Measurements from ENCODE around the gene SPATA31E1. TPM values are rescaled to one million over a fixed set of nuclear protein-coding genes. Genes with fewer than 3 reads are reported as not detected.

SPATA31E1 gene
- total RNA-seq, 1 experiment from 2014 or later: not detected

DNA sequence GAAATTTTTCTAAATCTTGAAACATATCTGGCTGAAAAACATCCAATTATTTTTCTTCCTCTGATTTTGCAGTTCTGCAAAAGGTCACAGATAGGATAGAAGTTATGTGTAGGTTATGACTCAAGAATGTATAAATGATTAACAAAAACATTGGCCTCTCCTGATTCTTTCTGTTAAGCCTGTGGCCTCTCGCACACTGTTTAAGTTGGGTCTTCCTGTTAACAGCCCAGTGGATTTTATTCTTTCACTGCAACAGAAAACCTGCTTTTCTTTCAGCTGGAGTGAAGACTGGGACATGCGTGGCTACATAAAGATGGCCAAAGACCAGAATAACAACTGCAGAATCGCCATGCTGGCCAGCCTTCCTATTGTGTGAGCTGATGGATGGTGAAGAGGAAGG, 17.1 kb upstream of the SPATA31E1 start:
- ChIA-PET CTCF (no interaction called here), POLR2A (ENCODE audit: low non-redundant PET) (no interaction called here)
- no peak overlapping the region for H3K27ac ChIP-seq (ENCODE audit: low read depth, low read length, poor library complexity, severe bottlenecking)

DNA sequence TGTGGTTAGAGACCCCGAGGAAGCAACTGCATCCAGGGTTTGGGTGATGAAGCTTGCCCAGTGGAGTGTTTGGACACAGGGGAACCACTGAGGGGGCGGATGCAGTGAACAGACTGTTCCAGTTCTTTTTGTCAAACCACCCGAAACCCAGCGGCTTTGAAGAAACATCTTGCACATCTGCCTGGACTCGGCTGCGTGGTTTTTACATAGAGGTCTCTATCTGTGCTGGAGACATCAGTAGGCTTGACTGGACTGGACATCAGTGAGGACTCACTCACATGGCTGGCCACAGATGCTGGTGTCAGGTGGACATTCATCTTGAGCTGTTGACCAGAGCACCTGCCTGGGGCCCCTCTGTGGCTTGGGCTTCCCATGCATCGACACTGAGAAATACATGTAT, 15.3 kb upstream of the SPATA31E1 start:
- no TSS peak for BruUV-seq (replicated peaks)
- no peak for TF ChIP-seq EZH2 (IDR thresholded peaks at IDR 0.05; ENCODE audit: borderline replicate concordance, low read depth, low read length, poor library complexity, severe bottlenecking)
- TF ChIP-seq, protein P1, sequence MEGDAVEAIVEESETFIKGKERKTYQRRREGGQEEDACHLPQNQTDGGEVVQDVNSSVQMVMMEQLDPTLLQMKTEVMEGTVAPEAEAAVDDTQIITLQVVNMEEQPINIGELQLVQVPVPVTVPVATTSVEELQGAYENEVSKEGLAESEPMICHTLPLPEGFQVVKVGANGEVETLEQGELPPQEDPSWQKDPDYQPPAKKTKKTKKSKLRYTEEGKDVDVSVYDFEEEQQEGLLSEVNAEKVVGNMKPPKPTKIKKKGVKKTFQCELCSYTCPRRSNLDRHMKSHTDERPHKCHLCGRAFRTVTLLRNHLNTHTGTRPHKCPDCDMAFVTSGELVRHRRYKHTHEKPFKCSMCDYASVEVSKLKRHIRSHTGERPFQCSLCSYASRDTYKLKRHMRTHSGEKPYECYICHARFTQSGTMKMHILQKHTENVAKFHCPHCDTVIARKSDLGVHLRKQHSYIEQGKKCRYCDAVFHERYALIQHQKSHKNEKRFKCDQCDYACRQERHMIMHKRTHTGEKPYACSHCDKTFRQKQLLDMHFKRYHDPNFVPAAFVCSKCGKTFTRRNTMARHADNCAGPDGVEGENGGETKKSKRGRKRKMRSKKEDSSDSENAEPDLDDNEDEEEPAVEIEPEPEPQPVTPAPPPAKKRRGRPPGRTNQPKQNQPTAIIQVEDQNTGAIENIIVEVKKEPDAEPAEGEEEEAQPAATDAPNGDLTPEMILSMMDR (conservative IDR thresholded peaks at IDR 0.05; ENCODE audit: low read depth, low read length): no peak
- Histone ChIP-seq H3K27me3 (replicated peaks; ENCODE audit: insufficient read depth, low read depth, low read length, poor library complexity) (peaks cover 30% of the 10 kb centered on the region), H3K36me3 (ENCODE audit: insufficient read depth, low read length, poor library complexity, severe bottlenecking) (no peaks in the 10 kb centered on the region), H3K4me1 (ENCODE audit: insufficient read depth, low read length, poor library complexity, severe bottlenecking) (no peaks in the 10 kb centered on the region), H3K9me3 (ENCODE audit: low read depth, low read length, poor library complexity, severe bottlenecking) (no peaks in the 10 kb centered on the region), H3K4me3 (ENCODE audit: low read depth, low read length, poor library complexity, severe bottlenecking) (no peak overlapping the region), H3K27ac (ENCODE audit: low read depth, low read length, poor library complexity, severe bottlenecking) (no peak overlapping the region)
- ChIA-PET CTCF (no interaction called here), POLR2A (ENCODE audit: low non-redundant PET) (no interaction called here)
- DNase-seq (ENCODE audit: low spot score): no peak
- intact Hi-C loops (cut with micrococcal nuclease; ENCODE audit: unreplicated experiment): no loop called here

More for the DNA sequence above, 17.1 kb upstream of the SPATA31E1 start:
- intact Hi-C loops (cut with micrococcal nuclease; ENCODE audit: unreplicated experiment): no loop called here
- Histone ChIP-seq H3K9me3 (ENCODE audit: low read depth, low read length, poor library complexity, severe bottlenecking) (peaks cover 8% of the 10 kb centered on the region), H3K27me3 (replicated peaks; ENCODE audit: insufficient read depth, low read depth, low read length, poor library complexity) (peaks cover 30% of the 10 kb centered on the region), H3K4me3 (ENCODE audit: low read depth, low read length, poor library complexity, severe bottlenecking) (no peak overlapping the region), H3K4me1 (ENCODE audit: insufficient read depth, low read length, poor library complexity, severe bottlenecking) (no peaks in the 10 kb centered on the region), H3K36me3 (ENCODE audit: insufficient read depth, low read length, poor library complexity, severe bottlenecking) (no peaks in the 10 kb centered on the region)
- DNase-seq (ENCODE audit: low spot score): no peak
- TF ChIP-seq, protein P1 (conservative IDR thresholded peaks at IDR 0.05; ENCODE audit: low read depth, low read length): no peak
- no peak for TF ChIP-seq EZH2 (IDR thresholded peaks at IDR 0.05; ENCODE audit: borderline replicate concordance, low read depth, low read length, poor library complexity, severe bottlenecking)
- BruUV-seq (replicated peaks): no TSS peak

DNA sequence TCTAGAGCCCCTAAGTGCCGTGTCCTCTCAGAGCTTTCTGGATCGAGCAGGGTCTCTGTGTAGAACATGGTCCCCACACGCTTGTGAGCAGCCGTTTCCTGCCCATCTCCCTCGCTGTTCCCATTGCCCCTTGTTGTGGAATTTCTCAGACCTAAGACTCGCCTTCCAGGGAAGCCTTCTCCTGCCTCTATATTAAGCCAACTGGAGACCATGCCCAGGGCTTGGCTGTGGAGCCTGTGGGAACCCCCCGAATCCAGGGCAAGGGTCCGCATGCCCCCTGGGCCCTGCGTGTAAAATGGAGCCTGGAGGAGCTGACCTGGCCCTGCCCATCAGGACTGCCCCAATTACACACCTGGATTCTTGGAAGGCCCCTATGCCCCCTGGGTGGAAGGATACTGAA, 14.5 kb upstream of the SPATA31E1 start:
- H3K9me3 ChIP-seq (ENCODE audit: low read depth, low read length, poor library complexity, severe bottlenecking): no peaks in the 10 kb centered on the region
- intact Hi-C loops (cut with micrococcal nuclease; ENCODE audit: unreplicated experiment): no loop called here
- ChIA-PET CTCF (no interaction called here), POLR2A (ENCODE audit: low non-redundant PET) (no interaction called here)
- no TSS peak for BruUV-seq (replicated peaks)
- no peak overlapping the region for H3K27ac ChIP-seq (ENCODE audit: low read depth, low read length, poor library complexity, severe bottlenecking)
- H3K27me3 ChIP-seq (replicated peaks; ENCODE audit: insufficient read depth, low read depth, low read length, poor library complexity): peaks cover 30% of the 10 kb centered on the region
- H3K36me3 ChIP-seq (ENCODE audit: insufficient read depth, low read length, poor library complexity, severe bottlenecking): no peaks in the 10 kb centered on the region
- no peaks in the 10 kb centered on the region for H3K4me1 ChIP-seq (ENCODE audit: insufficient read depth, low read length, poor library complexity, severe bottlenecking)
- DNase-seq (ENCODE audit: low spot score): no peak
- H3K4me3 ChIP-seq (ENCODE audit: low read depth, low read length, poor library complexity, severe bottlenecking): no peak overlapping the region
- TF ChIP-seq, protein P1 (conservative IDR thresholded peaks at IDR 0.05; ENCODE audit: low read depth, low read length): no peak
- no peak for TF ChIP-seq EZH2 (IDR thresholded peaks at IDR 0.05; ENCODE audit: borderline replicate concordance, low read depth, low read length, poor library complexity, severe bottlenecking)

Data from A673 (cell line).